ENCODE measurements around the gene GFRA3. TPM values are rescaled to one million over a fixed set of nuclear protein-coding genes. Genes with fewer than 3 reads are reported as not detected.
"Not testable (repeated sequence)": the region's sequence is repeated elsewhere in the genome, so short reads cannot be mapped to it uniquely, and the experiment has no call there.

GFRA3 gene, protein sequence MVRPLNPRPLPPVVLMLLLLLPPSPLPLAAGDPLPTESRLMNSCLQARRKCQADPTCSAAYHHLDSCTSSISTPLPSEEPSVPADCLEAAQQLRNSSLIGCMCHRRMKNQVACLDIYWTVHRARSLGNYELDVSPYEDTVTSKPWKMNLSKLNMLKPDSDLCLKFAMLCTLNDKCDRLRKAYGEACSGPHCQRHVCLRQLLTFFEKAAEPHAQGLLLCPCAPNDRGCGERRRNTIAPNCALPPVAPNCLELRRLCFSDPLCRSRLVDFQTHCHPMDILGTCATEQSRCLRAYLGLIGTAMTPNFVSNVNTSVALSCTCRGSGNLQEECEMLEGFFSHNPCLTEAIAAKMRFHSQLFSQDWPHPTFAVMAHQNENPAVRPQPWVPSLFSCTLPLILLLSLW
- polyA plus RNA-seq (2013, experiment 1 of 2; ENCODE audit: insufficient read length) = not detected
- polyA plus RNA-seq (2013, experiment 2 of 2; ENCODE audit: insufficient read length) = not detected

DNA sequence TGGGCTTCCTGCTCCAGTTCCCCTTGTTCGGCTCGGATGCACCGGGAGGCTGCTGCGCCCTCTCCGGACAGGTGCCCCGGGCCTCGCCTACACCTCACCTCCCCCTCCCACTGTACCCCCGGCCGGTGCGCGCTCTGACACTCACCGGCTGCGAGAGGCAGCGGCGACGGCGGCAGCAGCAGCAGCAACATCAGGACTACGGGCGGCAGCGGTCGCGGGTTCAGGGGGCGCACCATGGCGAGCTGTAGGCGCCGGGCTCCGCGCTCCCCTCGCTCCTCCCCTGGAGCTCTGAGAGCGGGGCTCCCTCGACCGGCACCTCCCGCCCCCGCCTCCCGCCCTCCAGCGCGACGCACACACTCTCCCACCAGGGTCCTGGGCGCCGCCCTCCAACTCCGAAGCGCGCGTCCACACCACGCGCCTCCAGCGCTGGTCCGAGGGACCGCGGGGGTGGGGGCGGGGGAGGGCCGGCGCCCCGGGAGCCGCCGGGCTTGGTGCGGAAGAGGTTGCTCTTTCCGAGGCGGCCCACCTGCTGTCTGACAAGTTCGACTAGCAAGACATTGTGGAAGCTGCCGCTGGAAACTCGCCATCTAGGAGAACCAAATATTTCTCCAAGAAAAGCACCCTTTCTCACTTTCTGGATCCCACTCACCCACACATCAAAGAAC lies at the start of gene GFRA3:
TSS of gene GFRA3 (minus strand) at position 433 of the 665 bp plus-strand sequence. CDS start at position 236, 197 bp downstream.
- no peak for DNase-seq

DNA sequence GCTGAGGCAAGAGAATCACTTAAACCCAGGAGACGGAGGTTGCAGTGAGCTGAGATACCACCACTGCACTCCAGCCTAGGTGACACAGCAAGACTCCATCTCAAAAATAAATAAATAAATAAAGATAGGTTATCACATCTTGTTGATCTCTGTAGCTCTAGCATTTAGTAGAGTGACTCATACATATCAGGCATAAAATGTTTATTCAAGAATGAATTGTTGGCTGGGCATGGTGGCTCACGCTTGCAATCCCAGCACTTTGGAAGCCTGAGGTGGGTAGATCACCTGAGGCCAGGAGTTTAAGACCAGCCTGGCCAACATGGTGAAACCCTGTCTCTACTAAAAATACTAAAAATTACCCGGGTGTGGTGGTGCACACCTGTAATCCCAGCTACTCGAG lies 43.8 kb upstream of the GFRA3 start:
- DNase-seq = not testable (repeated sequence)

DNA sequence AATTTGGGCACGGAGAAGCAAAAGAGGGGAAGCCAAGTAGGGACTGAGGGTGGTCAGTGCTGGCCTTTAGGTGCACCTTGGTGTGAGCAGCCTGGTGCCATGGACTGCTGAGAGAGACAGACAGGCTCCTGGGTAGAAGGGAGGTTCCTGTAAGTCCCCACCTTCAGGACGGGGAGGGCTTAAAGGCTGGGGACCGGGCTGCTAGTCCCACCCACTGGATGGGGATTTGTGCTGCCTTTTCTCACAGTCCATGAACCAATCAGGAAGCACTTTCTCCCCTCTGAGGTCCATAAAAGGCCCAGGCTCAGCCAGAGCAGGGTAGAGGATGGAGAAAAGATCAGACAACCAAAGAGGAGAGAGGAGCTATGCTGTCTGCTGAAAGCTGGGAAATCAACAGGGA lies 41.9 kb upstream of the GFRA3 start:
- DNase-seq = no peak

DNA sequence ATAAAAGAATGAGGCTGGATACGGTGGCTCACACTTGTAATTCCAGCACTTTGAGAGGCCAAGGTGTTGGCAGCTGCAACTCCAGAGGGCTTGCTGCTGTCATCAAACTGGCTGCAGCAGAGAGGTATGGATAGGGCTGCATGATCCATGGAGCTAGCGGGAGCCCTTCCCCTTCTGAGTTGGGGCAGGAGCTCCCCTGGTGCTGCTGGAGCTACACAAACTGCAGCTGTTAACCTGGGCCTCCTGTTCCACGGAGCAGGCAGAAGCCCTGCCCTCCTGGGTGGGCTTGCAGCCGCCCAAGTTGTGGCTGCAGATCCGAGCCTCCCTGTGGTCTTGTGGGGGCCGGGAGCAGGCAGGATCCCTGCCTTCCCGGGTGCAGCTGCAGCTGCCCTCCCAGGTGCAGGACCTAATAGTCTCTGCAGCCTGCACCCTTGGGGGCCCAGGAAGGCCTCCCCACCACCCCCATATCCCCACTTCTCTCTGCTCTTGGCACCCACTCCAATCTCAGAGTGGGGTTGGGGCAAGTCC lies 41.4 kb upstream of the GFRA3 start:
- no peak for DNase-seq

DNA sequence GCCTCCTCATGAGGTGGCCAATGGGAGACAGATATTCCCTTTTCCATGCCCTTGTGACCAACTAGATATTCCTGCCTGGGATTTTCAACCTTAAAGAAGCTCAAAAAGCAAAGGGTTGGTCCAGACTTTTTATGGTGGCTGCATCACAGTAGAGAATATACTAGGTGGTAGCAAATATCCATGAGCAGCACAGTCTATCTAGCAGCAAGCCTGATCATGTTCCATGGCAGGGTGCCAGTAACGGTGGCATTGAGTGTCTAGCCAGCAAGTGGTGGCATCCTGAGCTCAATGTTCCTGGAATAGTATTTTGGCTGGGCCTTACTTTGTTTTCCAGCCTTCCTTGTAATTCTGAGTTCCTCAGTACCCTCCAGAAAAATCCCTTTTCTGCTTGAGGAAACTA lies 31.4 kb upstream of the GFRA3 start:
- DNase-seq = no peak

DNA sequence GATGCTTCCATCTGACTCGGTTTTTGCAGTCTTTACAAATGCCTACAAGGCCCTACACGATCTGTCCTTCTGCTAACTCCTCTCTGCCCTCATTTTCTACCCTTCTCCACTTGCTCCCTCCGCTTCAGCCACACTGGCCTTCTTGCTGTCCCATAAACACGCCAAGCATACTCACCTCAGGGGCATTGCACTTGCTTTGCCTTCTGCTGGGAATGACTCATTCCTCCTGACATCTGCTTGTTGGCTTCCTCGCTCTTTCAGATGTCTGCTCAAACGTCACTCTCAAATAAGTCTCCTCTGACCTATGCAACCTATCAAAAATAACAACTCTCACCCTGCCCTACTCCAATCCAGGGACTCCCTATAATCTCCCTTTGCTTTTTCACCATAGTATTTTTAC lies 29.0 kb upstream of the GFRA3 start:
- peak; percentile 5 for DNase-seq

DNA sequence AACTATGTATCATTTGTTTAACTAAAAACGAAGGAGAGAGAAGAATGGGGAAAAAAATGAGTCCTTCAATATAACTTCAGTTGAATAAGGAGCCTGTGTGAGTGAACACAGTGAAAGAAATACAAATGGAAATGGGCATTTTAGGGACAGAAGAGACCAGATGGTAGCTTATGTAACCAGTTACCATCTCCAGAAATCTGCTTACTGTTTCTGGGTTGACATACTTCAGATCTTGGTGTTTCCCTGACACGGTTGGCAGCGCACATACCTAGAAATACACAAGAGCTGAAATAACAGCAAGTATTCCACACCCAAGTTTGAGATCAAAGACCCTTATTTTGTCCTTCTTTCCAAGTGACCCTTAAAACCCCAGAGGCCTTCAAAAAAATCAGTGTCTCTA lies 14.9 kb upstream of the GFRA3 start:
- no peak for DNase-seq

DNA sequence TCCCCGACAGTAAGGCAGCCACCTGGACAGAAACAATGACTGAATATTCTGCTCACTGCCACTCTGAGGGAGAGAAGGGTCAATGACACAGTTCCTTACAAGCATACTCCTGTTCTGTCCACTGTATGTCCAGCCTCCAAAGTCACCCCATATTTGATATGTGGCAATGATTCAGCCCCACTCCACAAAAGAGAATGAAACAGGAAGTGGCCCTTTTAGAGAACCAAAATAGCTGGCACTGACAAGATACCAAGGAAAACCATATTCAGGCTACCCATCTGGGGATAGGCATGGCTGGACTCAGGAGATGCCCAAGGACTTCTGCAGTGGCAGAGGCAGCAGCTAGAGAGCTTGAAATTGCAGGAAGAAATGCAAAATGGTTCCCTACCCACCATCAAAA lies 12.8 kb upstream of the GFRA3 start:
- DNase-seq = no peak

DNA sequence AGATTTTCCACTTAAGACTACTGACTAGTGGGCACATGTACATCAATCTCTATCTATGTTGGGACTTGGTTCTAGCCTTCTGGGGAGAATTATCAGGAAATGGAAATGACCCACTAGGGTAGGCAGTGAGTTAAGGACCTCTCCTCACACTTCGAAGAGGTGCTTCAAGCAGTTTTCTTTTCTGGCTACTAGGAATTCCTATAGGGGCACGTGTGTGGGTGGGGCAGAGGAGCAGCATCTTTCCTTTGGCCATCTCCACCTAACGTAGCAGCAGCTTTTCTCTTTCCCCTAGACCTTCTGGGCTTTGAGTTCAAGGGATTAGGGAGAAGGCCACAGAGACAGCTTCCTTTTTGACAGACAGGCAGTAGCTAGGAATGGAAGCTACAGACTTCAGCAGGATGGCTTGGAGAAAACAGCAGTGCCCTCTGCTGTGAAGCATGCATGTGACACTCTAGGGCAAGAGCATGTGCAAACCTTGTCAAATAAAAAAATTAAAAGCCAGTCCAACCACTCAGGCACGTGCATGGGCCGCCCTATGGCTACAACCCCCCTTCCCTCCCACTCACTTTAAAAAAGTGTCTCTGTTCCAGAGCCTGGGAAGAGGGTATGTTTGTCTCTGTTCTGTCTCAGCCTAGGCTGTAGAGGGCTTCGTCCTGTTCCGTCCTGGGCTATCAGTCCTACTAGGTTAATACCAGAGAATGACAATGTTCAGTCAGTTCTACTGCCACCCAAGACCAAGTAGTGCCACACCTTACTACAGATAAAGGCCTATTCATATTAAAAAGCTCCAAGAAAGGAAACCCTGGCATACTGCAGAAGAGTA lies 8.7 kb upstream of the GFRA3 start:
- peak; percentile 52 for DNase-seq

DNA sequence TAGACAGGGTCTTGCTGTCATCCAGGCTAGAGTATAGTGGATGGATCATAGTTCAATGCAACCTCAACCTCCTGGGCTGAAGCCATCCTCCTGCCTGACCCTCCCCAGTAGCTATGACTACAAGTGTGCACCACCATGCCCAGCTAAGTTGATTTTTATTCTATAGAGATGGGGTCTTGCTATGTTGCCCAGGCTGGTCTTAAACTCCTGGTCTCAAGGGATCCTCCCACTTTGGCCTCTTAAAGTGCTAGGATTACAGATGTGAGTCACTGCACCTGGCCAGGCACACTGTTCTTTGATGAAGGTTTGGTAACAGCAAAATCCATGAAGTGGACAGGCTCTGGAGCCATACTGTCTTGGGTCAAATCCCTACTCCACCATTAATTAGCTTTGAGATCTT lies 6.5 kb upstream of the GFRA3 start:
- no peak for DNase-seq

DNA sequence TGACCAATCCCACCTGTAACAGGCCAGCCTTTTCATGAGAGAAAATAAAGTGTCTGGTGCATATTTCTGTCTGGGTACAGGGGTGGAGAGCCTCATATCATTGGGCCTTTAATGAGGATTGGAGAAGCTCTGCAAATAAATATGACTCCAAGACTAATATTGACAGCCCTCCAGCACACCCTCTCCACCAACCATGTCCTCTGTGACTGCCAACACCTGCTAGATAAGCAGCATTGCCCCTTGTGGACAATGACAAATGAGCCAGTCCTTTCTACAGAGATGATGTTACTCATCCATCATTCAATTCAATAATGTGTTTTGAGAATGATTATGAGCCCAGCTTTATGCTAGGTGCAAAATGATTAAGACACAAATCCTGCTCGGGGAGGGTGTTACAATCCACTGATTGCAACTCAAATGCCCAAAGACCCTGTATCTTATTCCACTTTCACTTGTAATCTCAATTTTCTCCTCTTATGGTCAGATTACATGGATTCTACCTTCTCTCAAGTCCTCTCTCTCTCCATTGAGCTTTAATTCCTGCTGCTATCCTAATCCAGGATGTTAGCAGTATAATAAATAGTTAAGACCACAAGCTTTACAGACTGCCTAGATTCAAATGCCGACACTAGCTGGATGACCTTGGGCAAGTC lies 2.1 kb upstream of the GFRA3 start:
- DNase-seq = no peak

DNA sequence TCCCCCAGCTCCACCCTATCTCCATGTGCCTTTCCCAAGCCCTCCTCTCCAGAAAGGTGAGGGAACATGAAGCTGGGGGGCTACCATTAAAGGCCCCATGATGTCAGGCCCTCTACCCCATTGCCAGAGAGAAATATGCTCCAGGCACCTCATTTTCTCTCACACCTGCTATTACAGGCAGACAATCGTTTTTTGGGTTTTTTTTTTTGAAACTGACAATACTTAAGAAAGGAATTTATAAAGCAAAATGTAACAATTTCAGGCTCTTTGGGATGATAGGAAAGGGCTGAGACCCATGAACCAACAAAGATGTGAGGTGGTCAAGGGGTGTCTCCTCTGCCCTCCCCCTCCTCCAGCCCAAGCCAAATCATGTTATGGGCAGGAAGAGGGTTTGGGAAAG lies 1.5 kb upstream of the GFRA3 start:
- no peak for DNase-seq

DNA sequence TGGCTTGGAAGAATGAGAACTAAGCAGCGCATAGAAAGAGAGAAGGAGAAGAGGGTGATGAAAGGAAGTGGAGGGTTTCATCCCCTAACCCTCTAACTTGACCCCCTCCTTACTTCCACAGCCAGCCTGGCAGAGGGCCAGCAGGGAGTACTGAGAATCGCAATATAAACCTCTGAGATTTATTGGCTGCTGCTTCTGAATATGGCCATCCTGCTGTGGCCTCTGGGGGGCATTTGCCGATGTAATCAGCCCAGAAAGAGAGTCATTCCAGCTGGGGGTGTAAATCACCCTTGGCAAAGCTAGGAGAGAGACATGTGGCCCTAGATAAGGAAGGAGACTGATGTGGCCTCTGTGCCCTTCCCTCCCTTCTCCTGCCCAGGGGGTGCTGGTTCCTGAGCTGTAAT lies 960 bp upstream of the GFRA3 start:
- no peak for DNase-seq

DNA sequence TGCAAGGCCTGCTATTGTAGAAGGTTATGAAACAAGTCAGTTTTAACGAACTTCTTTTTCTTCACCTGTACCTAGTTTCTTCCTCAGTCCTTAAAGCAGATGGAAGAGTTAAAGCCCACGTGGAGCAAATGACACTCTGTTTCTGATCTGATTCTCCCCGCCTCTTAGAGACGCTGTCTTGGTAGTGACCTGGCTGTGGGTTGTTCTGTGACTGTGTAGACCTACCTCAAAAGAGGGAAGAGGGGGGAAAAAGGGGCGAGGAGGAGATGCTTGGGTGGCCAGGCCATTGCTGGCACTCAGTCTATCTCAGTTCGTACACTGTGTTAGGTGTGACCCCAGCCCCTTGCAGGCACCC lies 610 bp downstream of the GFRA3 start:
- DNase-seq = no peak

DNA sequence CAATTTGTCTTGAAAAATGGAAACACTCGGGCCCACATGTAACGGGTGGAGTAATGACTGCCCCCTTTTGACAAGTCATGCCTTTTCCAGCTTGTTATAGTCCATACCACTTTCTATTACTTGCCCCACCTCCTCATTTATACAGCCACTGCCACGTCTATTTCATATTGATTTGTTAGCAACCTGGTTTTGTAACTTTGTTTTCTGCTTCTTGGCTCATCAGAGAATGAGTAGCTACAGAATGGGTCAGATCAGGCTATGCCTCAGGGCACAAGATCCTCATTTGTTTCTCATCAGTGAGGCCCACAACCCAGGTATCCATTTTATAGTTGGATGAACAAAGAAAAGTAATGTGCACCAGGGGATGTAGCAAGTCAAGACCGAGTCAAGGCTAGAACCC lies 1.7 kb downstream of the GFRA3 start:
- DNase-seq = no peak

DNA sequence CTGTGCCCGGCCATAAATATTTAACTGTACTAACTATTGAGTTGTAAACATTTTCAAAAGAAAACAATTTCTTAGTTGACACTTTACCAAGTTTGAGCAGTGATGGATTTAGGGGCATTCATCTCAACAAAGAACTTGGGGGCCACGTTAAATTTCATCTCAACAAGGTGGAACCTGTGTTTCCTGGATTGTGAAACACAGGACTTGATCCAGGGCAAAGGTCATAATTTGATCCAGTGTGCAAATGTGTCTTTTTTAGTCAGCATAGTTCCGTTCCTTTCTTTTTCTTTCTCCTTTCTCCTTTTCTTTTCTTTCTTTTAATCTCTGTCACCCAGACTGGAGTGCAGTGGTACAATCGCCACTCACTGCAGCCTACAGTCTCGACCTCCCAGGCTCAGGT lies 3.1 kb downstream of the GFRA3 start:
- no peak for DNase-seq

DNA sequence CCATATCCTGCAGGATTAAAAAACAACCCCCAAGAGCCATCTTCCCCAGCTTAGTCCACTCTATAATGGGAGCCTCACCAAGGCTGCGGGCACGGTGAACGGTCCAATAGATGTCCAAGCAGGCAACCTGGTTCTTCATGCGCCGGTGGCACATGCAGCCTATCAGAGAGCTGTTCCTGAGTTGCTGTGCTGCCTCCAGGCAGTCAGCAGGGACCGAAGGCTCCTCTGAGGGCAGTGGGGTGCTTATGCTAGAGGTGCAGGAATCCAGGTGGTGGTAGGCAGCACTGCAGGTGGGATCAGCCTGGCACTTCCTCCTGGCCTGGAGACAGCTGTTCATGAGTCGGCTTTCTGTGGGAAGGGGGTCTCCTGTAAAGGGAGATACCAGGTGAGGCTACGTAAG lies 10.2 kb downstream of the GFRA3 start:
- no peak for DNase-seq

DNA sequence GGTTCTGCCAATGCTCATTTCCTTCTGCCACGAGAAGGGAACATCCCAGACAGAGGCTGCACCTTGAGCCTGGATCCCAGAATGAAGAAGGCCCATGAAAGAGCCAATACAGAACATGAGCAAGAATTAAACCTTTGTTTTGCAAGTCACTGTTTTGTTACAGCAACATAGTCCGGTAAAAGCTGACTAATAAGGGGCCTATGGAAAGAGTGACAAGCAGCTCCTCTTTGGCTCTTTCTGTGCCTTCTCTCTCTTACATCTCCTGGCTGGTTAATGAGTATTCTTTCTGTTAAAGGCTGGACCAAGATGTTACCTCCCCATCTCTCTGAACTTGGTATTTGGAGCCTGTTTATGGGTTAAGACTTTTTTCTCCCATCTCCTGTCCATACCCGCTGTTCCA lies 10.8 kb downstream of the GFRA3 start:
- DNase-seq = no peak

DNA sequence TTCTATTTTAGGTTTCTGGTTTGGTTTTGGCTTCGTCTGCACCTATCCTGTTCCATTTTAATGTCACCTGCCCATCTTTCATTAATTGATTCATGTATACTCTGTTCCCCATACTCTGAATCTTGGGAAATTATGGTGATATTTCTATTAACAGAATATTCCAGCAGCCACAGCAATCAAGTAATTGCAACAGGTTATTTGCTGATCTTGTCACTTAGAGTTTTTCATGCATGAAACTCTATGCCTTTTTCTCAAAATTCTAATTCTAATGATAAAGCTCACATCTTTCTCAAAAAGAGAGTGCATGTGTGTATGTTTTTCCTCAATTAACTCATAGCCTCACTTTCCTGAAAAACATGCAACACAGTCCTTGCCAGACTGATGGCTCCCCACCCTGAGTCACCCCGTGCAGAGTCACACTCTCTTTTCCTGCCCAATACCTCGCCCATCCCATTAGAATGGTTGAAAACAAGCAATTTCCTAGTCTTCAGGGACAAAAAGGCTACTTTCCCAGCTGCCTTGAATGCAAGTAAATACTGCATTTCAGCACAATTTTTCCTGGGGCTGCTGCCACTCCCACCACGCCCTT lies 15.6 kb downstream of the GFRA3 start:
- no peak for DNase-seq

DNA sequence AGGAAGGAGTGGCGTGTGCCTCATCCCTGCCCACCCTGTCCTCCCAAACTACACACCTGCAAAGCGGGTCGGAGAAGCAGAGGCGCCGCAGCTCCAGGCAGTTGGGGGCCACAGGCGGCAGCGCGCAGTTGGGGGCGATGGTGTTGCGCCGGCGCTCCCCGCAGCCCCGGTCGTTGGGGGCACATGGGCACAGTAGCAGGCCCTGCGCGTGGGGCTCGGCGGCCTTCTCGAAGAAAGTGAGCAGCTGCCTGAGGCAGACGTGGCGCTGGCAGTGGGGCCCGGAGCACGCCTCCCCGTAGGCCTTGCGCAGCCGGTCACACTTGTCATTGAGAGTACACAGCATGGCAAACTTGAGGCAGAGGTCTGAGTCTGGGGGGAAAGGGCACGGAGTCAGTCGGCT lies 16.8 kb downstream of the GFRA3 start:
- no peak for DNase-seq

DNA sequence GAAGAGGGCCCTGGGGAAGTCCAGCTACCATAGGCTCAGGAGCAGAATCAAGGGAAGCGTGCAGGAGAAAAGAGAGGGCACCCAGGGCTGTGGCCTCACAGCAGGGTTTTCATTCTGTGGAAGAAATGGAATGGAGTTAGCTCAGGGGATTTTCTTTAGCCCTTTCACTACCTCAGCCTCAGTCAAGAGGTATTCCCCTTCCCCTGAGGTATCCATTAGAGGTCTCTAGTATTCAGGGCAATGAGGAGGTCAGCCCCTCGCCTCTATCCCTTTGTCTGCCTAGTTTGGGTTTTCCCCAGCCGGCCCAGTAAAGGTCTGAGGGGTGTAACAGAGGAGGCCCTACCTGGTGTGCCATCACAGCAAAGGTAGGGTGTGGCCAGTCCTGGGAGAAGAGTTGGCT lies 21.5 kb downstream of the GFRA3 start:
- DNase-seq = no peak

DNA sequence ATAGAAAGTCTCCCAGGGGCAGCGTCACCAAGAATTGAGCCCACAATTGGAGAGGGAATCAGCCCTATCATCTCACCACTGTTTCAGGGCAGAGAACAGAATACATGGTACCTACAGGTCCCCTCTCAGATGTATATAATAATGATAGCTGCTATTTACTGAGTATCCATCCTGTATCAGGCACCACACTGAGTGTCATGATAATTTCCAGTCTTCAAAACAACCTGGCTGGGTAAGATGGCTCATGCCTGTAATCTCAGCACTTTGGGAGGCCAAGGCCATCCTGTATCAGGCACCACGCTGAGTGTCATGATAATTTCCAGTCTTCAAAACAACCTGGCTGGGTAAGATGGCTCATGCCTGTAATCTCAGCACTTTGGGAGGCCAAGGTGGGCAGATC lies 26.6 kb downstream of the GFRA3 start:
- not testable (repeated sequence) for DNase-seq

Measured in fibroblast of skin of back (primary cell).